Measurements from ENCODE around the gene RTN4RL2.
A peak's percentile ranks its signal among the peaks of the same experiment; 100 is the strongest.

Gene RTN4RL2

DNA sequence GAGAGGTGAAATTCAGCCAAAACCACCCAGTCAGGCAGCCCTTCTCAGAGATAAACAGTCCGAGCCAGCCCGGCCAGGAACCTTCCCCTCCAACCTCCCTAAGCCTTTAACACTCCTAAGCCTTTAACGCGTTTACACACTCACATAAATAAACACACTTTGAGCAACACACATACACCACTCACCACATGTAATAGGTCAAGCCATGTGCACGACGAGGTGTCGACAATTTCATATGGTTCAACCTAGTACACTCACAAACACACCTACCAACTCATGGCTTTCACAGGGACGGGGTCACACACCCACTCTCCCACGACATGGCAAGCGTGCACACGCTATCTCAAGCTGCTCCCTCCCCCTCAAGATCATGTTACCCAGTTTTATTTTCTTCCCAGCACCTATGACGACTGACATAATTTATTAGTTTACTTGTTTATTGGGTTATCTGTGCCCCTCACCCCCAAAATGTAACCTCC is 39.7 kb downstream of the RTN4RL2 start:
- peaks cover 4% of the 10 kb centered on the region for H3K36me3 ChIP-seq (ENCODE audit: control insufficient read depth, low read depth, low read length)
- no peak overlapping the region for H3K27ac ChIP-seq (ENCODE audit: low read length)
- H3K9ac ChIP-seq (ENCODE audit: low read length): no peak overlapping the region
- no peaks in the 10 kb centered on the region for H3K9me3 ChIP-seq (ENCODE audit: control insufficient read depth, low read depth, low read length)
- no peaks in the 10 kb centered on the region for H3K27me3 ChIP-seq (ENCODE audit: control insufficient read depth, insufficient read depth, low read length)
- peak overlapping the region; percentile 23 for H3K4me3 ChIP-seq (ENCODE audit: low read length)
- peaks cover 7% of the 10 kb centered on the region for H3K4me1 ChIP-seq (ENCODE audit: control insufficient read depth, low read depth, low read length)

DNA sequence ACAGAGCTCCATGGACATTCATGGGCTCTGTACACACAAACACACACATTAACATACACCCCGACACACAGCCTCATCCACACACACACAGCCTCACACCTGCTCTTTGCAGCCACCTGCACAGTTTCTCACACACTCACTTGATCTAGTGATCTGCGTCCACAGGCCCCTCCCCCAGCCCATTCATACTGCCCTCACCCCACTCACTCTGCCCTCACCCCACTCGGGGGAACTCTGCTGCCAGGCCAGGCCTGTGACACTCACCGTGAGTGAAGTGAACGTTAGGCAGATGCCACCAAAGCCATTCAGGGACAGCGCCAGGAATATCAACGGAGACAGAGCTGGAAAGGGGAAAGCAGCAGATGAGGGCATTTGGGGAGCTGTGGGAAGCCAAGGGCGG is 40.2 kb downstream of the RTN4RL2 start:
- Histone ChIP-seq H3K27ac (ENCODE audit: low read length) (no peak overlapping the region), H3K9ac (ENCODE audit: low read length) (no peak overlapping the region), H3K27me3 (ENCODE audit: control insufficient read depth, insufficient read depth, low read length) (no peaks in the 10 kb centered on the region), H3K4me3 (ENCODE audit: low read length) (no peak overlapping the region), H3K36me3 (ENCODE audit: control insufficient read depth, low read depth, low read length) (peaks cover 4% of the 10 kb centered on the region), H3K4me1 (ENCODE audit: control insufficient read depth, low read depth, low read length) (peaks cover 7% of the 10 kb centered on the region), H3K9me3 (ENCODE audit: control insufficient read depth, low read depth, low read length) (no peaks in the 10 kb centered on the region)

DNA sequence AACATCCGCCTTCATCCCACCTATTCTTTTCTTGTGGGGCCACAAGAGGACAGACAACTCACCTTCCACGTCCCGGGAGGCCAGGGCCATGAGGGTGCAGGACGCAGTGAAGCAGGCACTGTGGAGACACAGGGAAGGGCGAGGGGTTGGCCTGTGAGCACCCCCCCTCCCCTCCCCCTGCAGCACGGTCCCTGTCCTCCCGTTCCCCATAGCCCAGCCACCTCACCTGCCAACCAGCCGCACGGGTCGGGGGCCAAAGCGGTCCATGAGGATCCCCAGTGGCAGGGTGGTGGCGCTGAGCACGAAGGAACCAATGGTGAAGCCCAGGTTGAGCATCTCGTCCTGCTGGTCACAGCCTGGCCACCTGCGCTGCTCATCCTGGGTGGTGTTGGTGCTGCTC is 40.6 kb downstream of the RTN4RL2 start:
- Histone ChIP-seq H3K9ac (ENCODE audit: low read length) (no peak overlapping the region), H3K27ac (ENCODE audit: low read length) (no peak overlapping the region), H3K4me3 (ENCODE audit: low read length) (no peak overlapping the region), H3K36me3 (ENCODE audit: control insufficient read depth, low read depth, low read length) (peaks cover under 1% of the 10 kb centered on the region), H3K4me1 (ENCODE audit: control insufficient read depth, low read depth, low read length) (peaks cover 7% of the 10 kb centered on the region), H3K27me3 (ENCODE audit: control insufficient read depth, insufficient read depth, low read length) (no peaks in the 10 kb centered on the region), H3K9me3 (ENCODE audit: control insufficient read depth, low read depth, low read length) (no peaks in the 10 kb centered on the region)

DNA sequence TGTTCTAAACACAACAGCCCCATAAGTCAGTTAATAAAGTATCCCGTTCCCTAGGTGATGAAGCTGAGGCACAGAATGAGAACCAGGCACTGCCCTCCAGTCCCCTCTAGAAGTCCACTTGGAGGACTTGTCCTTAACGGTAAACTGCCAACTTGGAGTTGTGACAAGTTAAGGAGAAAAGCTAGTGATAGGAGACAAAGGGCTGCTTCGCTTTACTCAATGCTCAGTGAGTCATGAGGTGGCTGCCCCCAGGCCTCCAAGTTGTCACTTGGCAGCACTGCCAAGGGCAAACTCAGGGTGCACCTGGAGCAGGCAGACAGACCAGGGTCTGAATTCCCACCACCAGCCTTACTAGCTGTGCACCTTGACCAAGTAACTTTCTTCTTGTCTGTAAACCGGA is 41.6 kb downstream of the RTN4RL2 start:
- Histone ChIP-seq H3K9me3 (ENCODE audit: control insufficient read depth, low read depth, low read length) (no peaks in the 10 kb centered on the region), H3K27me3 (ENCODE audit: control insufficient read depth, insufficient read depth, low read length) (no peaks in the 10 kb centered on the region), H3K9ac (ENCODE audit: low read length) (no peak overlapping the region), H3K4me3 (ENCODE audit: low read length) (no peak overlapping the region), H3K36me3 (ENCODE audit: control insufficient read depth, low read depth, low read length) (no peaks in the 10 kb centered on the region), H3K27ac (ENCODE audit: low read length) (no peak overlapping the region), H3K4me1 (ENCODE audit: control insufficient read depth, low read depth, low read length) (peaks cover 7% of the 10 kb centered on the region)

DNA sequence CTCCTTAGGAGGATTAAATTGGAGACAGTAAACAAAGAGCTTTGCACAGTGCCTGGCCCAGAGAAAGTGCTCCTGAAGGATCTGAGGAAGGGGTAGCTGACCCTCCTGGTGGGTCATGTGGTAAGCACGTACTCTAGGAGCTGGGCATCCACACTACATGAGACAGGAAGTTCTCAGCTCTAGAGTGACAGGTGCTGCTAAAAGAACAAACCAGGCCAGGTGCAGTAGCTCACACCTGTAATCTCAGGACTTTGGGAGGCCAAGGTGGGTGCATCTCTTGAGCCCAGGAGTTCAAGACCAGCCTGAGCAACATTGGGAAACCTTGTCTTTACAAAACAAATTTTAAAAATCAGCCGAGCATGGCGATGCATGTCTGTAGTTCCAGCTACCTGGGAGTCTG is 42.0 kb downstream of the RTN4RL2 start:
- Histone ChIP-seq H3K4me1 (ENCODE audit: control insufficient read depth, low read depth, low read length) (peaks cover 7% of the 10 kb centered on the region), H3K27ac (ENCODE audit: low read length) (no peak overlapping the region), H3K9ac (ENCODE audit: low read length) (no peak overlapping the region), H3K4me3 (ENCODE audit: low read length) (no peak overlapping the region), H3K27me3 (ENCODE audit: control insufficient read depth, insufficient read depth, low read length) (no peaks in the 10 kb centered on the region), H3K36me3 (ENCODE audit: control insufficient read depth, low read depth, low read length) (no peaks in the 10 kb centered on the region), H3K9me3 (ENCODE audit: control insufficient read depth, low read depth, low read length) (no peaks in the 10 kb centered on the region)

DNA sequence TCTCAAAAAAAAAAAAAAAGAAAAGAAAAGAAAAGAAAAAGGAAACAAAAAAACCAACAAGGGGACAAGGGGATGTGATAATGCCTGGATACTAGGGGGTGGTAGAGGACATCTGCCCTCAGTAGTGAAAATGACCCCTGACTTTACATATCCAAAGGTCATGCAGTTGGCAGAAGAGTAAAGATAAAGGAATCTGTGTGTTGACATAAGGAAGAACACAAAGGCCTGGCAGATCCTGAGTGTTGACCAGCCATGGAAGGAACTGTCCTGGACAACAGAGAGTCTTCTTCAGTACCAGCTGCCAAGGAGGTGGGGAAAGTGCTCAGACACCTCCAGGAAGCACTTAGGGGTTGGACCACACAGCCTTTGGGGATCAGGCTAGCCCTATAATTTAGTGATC is 42.5 kb downstream of the RTN4RL2 start:
- H3K4me1 ChIP-seq (ENCODE audit: control insufficient read depth, low read depth, low read length): peaks cover 7% of the 10 kb centered on the region
- H3K9me3 ChIP-seq (ENCODE audit: control insufficient read depth, low read depth, low read length): no peaks in the 10 kb centered on the region
- H3K27ac ChIP-seq (ENCODE audit: low read length): no peak overlapping the region

DNA sequence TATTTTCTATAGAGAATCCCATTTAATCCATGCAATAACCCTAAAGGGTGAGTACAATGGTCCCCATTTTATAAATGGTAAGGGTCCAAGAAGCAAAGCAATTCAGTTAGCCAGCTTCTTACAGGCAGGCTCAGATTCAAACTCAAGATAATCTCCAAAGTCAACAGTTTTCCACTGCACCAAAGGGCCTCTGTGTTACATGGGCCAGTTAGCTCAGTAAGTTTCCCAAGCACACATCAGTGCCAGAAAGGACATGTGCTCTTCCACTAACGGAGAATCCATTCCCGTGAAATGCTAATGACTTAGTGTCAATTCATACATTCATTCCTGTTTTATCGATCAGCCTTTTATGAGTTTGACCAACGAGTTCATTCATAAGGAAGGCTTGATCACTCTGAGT is 44.2 kb downstream of the RTN4RL2 start:
- H3K4me3 ChIP-seq (ENCODE audit: low read length): no peak overlapping the region

More for the DNA sequence above, 42.5 kb downstream of the RTN4RL2 start:
- H3K27me3 ChIP-seq (ENCODE audit: control insufficient read depth, insufficient read depth, low read length): no peaks in the 10 kb centered on the region
- H3K9ac ChIP-seq (ENCODE audit: low read length): no peak overlapping the region
- H3K4me3 ChIP-seq (ENCODE audit: low read length): no peak overlapping the region
- H3K36me3 ChIP-seq (ENCODE audit: control insufficient read depth, low read depth, low read length): no peaks in the 10 kb centered on the region

DNA sequence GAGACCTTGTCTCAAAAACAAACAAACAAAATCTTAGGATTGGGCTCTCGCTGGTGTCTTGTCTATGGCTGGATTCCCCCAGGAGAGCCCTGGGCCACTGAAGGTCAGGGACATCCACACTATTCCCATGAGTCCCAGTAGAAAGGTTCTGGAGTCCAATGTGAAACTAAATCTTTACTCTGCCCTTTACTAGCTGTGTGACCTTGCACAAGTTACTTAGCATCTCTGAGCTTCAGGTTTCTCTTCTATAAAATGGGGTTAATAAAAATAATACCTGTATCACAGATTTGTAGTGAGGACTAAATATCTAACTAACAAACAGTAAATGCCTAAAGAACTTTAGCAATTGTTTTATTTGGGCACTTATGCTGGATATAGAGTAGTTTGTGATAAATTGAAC is 46.2 kb downstream of the RTN4RL2 start:
- Histone ChIP-seq H3K36me3 (ENCODE audit: control insufficient read depth, low read depth, low read length) (no peaks in the 10 kb centered on the region), H3K9me3 (ENCODE audit: control insufficient read depth, low read depth, low read length) (no peaks in the 10 kb centered on the region), H3K27ac (ENCODE audit: low read length) (no peak overlapping the region), H3K27me3 (ENCODE audit: control insufficient read depth, insufficient read depth, low read length) (no peaks in the 10 kb centered on the region), H3K4me3 (ENCODE audit: low read length) (no peak overlapping the region), H3K4me1 (ENCODE audit: control insufficient read depth, low read depth, low read length) (no peaks in the 10 kb centered on the region), H3K9ac (ENCODE audit: low read length) (no peak overlapping the region)

More for the DNA sequence above, 44.2 kb downstream of the RTN4RL2 start:
- no peaks in the 10 kb centered on the region for H3K36me3 ChIP-seq (ENCODE audit: control insufficient read depth, low read depth, low read length)
- no peaks in the 10 kb centered on the region for H3K27me3 ChIP-seq (ENCODE audit: control insufficient read depth, insufficient read depth, low read length)
- H3K4me1 ChIP-seq (ENCODE audit: control insufficient read depth, low read depth, low read length): peaks cover 7% of the 10 kb centered on the region
- no peaks in the 10 kb centered on the region for H3K9me3 ChIP-seq (ENCODE audit: control insufficient read depth, low read depth, low read length)
- H3K9ac ChIP-seq (ENCODE audit: low read length): no peak overlapping the region
- no peak overlapping the region for H3K27ac ChIP-seq (ENCODE audit: low read length)

DNA sequence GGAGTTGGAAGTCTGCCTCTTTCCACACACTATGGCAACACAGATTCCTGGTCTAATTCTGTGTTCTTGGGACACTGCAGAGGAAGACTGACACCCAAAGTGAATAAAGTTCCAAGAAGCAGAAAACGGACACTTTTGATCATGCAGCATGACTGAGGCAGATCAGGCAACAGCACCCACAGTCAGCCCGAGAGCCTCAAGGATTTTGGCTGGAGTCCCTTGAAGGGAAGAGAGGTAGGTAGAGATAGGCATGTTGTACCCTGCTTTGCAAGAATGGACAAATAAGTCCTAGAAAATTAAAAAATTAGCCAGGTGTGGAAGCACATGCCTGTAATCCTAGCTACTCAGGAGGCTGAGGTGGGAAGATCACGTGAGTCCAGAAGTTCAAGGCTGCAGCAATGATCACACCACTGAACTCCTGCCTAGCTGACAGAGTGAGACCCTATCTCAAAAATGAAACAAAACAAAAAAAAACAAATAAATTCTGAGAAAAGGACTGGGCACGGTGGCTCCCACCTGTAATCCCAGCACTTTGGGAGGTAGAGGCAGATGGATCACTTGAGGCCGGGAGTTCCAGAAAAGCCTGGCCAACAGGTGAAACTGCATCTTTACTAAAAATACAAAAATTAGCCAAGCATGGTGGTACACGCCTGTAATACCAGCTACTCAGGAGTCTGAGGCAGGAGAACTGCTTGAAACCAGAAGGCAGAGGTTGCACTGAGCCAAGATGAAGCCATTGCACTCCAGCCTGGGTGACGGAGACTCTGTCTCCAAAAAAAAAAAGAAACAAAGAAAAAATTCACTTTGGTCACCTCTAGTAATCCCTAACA is 48.2 kb downstream of the RTN4RL2 start:
- Histone ChIP-seq H3K36me3 (ENCODE audit: control insufficient read depth, low read depth, low read length) (no peaks in the 10 kb centered on the region), H3K9me3 (ENCODE audit: control insufficient read depth, low read depth, low read length) (no peaks in the 10 kb centered on the region), H3K4me3 (ENCODE audit: low read length) (no peak overlapping the region), H3K9ac (ENCODE audit: low read length) (no peak overlapping the region), H3K27me3 (ENCODE audit: control insufficient read depth, insufficient read depth, low read length) (peaks cover 9% of the 10 kb centered on the region), H3K27ac (ENCODE audit: low read length) (no peak overlapping the region), H3K4me1 (ENCODE audit: control insufficient read depth, low read depth, low read length) (no peaks in the 10 kb centered on the region)

DNA sequence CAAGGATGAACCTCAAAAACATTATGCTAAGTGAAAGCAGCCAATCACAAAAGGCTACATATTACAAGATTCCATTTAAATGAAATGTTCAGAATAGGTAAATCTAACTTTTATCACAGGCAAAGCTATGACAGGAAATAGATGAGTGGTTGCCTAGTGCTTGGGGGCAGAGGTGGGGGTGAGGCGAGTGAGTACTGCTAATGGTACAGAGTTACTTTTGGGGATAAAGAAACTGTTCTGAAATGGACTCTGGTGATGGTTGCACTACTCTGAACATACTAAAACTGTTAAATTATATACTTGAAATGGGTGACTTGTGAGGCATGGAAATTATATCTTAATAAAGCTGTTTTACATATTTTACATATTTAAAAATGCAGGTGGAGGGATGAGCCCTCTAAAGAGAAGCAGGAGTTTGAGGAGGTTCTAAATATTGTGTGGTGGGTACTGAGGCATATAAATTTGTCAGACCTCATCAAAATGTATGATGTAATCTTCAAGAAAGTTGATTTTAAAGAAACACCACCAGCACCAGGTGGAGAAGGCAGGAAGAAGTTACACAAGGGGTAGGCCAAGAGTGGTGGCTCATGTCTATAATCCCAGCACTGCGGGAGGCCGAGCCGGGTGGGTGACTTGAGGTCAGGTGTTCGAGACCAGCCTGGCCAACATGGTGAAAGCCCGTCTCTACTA is 51.6 kb downstream of the RTN4RL2 start:
- Histone ChIP-seq H3K27ac (ENCODE audit: low read length) (no peak overlapping the region), H3K9ac (ENCODE audit: low read length) (no peak overlapping the region)

DNA sequence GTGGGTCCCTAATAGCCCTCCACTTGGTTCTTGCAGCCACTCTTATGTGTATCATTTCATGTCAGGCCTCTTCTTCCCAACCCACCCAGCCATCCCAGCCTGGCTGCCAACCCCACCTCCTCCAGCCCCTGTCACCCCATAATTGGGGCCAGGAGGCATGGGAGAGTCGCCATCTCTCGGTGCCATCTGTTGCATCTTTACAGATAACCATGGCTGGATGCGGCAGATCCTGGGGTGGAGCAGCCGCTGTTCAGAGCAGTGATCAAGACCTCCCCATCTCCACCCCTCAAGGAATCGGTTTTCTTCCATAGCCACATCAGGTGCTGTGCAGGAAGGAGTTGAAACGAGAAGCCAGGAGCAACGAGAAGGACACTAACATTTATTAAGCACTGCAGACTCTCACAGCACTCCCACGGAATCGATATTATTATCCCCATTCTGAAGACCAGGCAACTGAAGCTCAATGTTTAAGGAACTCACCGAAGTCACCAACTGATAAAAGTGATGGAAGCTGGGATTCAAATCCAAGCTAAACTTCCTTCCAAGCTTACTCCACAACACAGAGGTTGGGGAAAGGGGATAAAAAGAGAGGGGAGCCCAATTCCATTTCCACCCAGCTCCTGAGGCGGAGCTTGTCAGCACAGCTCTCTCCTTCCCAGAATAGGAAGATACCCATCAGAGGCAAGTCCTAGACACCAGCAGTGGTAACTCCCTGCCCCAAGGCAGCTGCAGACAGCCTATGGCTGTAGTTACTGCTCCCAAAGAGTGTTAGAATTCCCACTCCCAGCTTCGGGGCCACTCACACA is 52.5 kb downstream of the RTN4RL2 start:
- H3K27me3 ChIP-seq (ENCODE audit: control insufficient read depth, insufficient read depth, low read length): peaks cover 48% of the 10 kb centered on the region
- no peaks in the 10 kb centered on the region for H3K36me3 ChIP-seq (ENCODE audit: control insufficient read depth, low read depth, low read length)
- H3K9ac ChIP-seq (ENCODE audit: low read length): no peak overlapping the region
- H3K9me3 ChIP-seq (ENCODE audit: control insufficient read depth, low read depth, low read length): no peaks in the 10 kb centered on the region
- no peak overlapping the region for H3K27ac ChIP-seq (ENCODE audit: low read length)
- no peak overlapping the region for H3K4me3 ChIP-seq (ENCODE audit: low read length)
- H3K4me1 ChIP-seq (ENCODE audit: control insufficient read depth, low read depth, low read length): peaks cover 4% of the 10 kb centered on the region

More for the DNA sequence above, 51.6 kb downstream of the RTN4RL2 start:
- no peak overlapping the region for H3K4me3 ChIP-seq (ENCODE audit: low read length)
- H3K27me3 ChIP-seq (ENCODE audit: control insufficient read depth, insufficient read depth, low read length): peaks cover 42% of the 10 kb centered on the region
- H3K4me1 ChIP-seq (ENCODE audit: control insufficient read depth, low read depth, low read length): peaks cover 4% of the 10 kb centered on the region
- H3K9me3 ChIP-seq (ENCODE audit: control insufficient read depth, low read depth, low read length): no peaks in the 10 kb centered on the region
- no peaks in the 10 kb centered on the region for H3K36me3 ChIP-seq (ENCODE audit: control insufficient read depth, low read depth, low read length)

Measured in iPS-18a (cell line).